Measurements from ENCODE around the gene IHH.

Gene IHH

DNA sequence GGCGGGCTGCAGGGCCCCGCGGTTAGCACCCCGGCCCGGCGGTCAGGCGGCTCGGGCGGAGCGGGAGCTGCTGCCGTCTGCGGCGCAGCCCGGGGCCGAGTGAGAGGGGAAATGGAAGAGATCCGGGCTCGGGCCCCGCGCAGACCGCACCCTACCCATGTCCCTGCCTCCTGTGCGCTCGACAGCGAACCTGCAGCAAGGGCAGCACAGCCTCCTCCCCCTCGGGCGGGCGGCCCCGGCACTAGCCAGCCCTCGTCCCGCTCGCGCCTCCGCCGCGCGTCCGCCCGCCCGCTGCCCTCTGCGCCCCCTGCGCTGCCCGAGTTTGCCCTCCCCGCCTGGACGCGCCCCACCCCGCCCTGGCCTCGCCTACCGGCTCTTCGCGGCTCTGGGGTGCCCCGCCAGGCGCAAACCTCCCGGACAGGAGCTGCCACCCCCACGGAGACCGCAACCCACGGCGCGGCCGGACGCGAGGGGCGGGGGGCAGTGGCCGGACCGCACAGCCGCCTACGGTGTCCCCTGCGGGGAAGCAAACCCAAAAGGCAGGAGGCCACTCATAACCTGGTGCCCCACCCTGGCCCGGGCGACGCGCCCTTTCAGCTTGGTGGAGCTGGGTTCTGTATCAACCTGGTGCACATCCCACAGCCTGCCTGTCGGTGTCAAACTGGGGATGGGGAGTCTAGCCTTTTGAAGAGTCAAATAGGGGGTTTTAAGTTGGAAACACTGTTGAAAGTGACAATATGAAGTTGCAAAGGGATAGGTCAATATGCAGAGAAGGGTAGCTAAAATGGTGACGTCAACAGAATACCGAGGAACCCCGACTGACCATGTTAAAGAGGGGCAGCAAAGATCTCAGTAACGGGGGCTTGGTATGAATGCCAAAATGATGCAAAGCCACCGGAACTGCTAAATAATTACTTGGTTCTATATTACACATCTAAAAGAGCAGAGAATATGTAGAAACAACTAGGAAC, at the start of gene IHH:
IHH (minus strand) TSS at position 101 of the 971 bp plus-strand sequence. CDS start 454 bp downstream, outside the sequence.
- DNase-seq: no peak

DNA sequence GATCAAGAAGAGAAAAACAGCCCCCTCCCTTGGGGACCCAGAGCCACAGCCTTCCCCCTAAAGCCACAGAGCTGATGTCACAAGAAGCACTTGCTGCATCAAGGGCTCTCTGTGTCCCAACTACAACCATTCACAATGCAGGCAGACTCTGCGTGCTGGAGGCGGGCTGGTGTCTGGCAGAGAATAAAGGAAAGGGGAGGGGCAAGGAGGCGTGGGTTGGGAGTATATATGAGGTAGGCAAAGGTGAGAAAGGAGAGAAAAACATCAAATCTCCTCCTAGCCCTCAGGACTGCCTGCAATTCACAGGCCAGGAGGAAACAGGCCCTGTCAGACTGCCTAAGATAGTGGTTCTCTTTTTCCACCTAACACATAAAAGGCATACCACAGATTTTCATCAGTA, 48.8 kb upstream of the IHH start:
- no peak for DNase-seq

DNA sequence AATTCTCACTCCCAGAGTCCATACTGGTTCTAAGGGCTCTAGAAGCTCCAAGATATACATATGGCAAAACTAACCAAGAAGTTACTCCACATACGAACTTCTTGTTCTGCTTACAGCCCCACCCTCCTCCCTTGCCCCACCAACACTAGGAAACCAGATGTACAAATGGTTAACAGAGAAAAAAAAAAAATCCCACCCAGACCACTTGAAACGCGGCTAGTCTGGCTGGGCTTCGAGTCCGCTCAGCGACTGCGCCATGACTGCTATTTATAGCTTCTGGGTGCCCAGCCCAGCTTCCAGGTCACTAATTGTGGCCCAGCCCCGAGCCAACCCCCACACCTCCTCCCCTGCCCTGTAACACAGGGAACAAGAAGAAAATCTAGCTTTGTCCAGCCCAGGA, 47.0 kb upstream of the IHH start:
- no peak for DNase-seq

DNA sequence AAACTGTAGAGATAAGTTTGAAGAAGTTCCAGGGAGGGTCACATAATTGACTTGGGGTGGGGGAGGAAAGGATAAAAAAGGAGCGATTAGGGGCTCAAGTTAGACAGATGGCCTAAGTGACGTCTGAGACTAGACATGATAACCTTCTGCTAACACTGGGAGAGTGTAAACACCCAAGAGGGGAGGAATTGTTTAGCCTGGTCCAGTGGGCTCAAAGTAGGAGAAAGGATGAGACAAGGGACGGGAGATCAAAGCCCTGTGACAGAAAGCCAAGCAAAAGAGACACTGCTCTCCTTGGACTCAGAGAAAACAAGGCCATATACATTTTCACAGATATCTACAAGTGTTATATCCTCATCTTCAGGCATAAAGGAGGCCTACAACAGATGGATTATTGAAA, 45.5 kb upstream of the IHH start:
- no peak for DNase-seq

DNA sequence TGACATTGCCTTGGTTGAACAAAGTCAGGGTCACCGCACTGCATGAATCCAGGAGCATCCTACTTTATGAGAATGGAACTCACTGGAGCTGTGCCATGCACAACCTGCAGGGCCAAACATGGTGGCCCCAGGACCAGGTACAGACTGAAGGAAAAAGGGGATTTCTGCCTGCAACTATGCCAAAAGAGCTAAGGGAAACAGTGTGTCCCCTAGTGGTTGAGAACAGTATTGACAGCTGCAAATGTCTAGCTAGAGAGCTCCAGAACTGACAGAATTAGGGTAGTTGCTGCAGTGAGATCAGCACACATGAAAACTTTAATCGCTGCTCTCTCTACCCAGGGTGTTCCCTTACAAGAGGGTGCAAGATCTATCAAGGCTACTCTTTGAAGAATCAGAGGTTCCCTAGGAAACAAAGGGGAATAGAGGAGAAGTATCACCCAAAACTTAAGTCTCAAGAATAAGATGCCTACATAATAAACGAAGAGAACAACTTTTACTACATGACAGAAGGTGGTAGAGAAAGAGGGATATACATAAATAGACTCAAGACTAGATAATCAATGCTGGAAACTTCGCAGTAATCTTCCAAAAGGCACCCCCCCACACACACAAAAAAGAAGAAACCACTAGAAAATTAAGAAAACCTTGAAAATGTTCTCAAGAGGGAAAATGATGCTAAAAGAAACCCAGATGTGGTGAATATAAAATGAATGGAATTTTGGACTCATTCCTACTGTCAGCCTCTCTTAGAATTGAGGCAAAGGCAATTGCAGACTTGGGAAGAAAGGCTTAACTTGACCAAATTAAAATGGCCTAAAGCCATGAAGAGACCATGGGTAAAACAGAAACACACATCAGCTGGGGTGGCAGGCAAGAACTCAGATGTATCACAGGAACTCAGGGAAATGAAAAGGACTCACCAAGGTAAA, 43.6 kb upstream of the IHH start:
- DNase-seq: peak; percentile 29 to 57

DNA sequence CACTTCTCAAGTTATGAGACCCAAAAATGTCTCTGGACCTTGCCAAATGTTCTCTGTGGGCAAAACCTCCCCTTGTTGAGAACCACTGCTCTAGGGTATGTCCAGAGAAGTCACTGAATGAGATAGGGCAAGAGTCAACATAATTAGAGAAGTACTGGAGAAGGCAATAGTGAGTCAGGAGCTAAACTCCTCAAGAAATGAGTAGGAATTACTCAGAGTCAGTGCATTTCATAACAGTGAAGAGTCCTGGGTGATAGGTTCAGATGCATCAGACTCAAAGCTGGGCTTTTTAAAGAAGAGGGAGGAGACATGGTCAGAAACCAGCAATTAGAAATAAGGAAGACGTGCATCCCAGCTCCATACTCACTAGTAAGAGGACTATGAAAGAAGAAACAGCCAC, 38.6 kb upstream of the IHH start:
- DNase-seq: no peak

DNA sequence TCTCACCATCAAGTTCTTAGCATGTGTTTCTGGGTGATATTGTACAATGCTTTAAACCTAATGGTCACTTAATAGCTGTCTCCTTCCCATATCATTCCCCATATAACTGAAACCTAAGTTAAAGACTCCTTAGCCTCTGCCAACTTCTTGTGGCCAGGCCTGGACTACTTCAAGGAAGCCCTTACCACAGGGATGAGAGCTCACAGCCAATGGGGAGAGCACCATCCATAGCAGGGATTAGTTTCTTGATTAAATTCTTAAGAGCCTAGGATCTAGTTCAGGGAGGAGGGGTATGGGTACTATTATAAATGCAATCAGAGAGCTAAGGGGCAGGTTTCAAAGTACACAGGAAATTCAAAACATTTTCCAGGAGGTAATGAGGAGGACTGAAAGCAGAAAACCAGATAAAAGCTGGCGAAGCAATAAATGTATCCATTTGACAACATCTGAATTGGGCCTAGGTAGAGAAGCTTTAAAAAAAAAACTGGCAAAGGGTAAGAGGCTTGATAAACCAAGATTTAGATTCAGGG, 34.8 kb upstream of the IHH start:
- no peak for DNase-seq

DNA sequence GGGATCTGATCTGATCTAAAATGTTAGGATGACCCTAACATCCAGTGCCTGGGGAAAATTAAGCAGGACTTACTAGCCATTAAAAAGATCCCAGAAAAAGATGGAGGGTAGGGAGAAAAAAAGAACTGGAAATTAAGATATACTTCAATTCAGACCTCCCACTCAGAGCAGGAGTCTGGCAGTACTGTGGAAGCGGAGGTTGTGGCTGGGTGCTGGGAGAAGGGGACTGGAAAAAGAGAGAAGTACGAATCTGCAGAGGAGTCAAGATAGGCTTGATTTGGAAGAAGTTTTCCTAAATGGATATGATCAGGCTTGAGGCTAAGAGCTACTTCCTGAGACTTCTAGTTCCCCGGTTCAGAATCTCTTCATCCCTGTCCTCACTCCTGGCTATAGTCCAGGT, 33.5 kb upstream of the IHH start:
- no peak for DNase-seq

DNA sequence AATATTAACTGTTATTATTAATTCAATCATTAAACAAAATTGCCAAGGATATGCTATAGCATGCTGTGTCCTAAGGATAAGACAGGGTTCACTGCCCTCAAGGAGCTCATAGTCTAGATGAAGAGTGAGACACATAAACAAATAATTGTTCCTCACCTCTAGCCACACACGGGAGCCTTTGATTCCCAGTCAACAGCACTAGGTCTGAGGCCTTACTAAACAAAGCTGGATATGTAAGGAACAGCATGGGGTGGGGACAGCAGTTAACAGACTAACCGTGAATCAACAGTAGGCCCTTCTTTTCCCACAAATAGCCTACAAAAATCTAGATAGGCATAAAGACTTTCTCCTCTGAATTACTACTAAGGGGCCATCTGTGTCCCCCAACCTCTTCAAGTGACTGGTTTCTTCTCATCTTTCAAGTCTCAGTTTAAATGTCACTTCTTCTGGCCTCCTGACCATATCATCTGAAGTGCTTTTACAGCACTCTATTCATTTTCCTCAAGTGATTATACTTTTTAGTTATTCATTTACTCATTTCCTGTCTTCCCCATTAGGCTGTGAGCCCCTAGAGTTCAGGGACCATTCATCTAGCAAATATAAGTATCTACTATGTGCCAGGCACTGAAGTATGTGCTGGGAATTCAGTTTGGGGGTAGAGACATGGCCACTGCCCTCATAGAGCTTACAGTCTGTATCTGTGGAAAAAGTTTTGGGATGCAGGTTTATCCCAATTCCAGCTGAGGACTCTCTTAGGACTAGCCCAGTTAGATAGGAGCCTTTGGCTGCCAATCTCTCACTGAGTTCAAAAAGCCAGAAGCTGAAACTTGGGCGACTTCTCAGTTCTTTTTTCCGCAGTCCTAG, 29.9 kb upstream of the IHH start:
- no peak for DNase-seq

DNA sequence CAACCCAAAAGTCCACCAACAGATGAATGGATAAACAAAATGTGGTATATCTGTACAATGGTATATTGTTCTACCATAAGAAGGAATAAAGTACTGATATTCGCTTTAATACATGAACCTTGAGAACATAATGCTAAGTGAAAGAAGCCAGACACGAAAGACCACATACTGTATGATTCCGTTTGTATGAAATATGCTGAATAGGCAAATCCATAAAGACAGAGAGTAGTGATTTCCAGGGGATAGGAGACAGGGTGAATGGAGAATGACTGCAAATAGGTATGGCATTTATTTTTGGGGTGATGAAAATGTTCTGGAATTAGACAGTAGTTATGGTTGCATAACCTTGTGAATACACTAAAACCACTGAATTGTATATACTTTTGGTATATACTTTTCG, 28.6 kb upstream of the IHH start:
- DNase-seq: no peak

DNA sequence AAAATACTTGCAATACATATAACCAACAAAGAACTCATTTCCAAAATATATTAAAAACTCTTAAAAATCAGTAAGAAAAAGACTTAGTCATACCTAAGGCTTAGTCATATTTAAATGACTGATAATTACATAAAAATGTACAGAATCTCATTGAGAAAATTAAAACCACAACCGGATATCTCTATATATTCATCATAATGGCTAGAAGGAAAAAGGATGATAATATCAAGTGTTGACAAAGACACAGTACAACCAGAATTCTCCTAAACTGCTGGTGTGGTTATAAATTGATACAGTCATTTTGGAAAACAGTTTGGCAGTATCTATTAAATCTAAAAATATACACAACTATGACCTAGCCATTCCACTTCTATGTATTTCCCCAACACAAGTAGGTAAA, 27.1 kb upstream of the IHH start:
- DNase-seq: no peak

DNA sequence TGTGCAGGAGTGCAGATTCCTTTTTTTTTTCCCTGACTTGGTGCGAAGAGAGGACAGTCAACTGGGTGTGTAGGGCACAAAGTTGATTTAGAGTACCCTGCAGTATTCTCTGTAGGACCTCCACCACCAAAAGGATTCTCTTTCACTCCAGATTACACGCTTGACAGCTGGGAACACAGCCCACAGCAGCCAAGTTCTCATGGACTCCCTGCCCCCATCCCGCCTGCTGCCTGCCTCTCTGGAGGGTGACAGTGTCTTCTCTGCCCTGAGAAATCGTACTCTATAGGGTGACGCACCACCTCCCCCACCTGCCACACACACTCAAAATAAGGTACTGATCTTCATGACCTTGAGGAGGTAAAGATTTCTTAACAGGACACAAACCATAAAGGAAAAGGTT, 26.6 kb upstream of the IHH start:
- DNase-seq: no peak

DNA sequence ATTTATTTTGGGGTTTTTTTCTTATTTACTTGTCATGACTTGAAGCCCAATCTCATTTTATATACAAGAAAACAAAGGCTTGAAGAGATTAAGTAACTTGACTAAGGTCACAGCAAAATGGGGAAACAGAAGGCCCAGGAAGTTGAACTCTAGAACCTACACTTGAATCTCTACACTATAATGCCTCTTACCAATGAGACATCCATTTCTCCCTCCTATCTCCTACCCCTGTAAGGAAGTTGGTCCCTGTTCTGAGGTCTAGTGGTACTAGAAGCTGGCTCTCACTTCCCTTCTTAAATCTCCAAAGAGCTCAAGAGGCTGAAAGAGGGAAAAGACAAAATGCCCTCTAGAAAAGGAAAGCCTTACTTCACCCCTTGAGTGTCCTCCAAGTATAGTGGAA, 25.5 kb upstream of the IHH start:
- DNase-seq: peak; percentile 5 to 12

DNA sequence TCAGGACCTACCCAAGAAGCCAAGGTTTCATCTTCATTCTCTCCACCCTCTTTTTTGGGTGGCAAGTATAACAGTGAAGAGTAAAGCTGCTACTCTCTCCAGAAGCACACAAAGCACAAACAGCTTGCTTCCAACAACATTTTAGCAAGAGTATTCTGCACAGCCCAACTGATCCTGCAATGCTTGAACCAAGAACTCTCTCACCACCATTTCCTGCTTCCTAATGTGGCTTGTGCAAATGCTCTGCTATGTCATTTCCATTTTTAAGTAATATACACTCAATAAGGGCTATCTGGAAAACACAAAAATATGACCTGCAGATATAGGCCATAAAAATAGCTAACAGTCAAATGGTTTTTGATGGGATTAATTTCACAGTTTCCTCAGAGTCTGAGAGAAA, 24.1 kb upstream of the IHH start:
- peak; percentile 17 to 47 for DNase-seq

DNA sequence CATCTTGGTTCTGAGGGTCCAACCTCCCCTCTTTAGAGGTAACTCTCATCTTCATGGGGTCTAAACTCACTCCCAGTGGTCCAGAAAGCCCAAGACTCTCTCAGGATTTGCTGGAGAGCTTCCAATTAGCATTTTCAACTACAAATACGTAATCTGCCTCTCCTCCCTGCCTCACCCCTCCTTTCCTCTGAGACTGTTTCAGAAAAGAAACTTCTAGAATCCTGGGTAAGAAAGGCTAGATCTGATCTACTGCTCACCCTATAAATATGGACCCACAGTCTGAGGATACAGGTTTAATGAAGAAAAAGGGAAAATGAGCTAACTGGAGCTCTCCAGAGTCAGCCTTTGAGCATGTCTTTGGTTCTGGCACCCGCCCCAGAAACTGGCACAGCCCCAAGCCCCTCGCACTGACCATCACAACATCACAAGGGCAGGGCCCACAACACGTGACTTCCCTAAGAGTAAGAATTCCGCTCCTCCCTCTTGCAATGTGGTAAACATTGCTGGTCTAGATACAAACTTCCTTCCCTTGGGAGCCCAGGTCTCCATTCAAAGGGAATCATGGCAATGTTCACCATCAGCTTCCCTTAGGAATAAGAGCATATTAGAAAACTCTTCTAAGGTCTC, 21.7 kb upstream of the IHH start:
- no peak for DNase-seq

DNA sequence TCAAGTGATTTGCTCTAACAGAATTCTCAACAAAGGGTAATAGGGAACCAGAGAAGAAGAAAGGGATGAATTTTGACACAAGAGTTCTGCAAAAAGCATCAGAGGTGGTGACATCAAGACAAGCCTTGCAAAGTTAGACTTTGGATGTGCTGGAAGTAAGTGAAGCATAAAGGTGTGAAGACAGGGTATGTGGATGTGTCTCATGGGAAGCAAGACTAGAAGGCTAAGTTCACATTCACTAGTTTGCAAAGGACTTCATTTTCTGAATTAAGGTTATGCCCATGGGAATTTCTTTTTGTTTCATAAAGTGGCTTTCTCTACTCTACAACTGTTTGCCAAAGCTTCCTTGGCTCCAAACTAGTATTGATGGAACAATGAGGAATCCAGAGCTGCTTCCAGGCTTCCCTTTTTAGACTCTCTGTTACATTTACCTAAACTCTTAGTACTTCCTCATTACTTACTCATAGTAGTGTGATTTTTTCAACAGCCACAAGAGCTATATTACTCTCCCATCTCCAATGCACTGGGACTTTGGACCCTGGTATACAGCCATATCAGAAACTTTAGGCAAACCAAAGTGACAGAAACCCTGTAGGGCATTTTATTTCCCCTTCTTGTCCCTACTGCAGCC, 21.1 kb upstream of the IHH start:
- DNase-seq: peak in 1 of 2 experiments; percentile 19

DNA sequence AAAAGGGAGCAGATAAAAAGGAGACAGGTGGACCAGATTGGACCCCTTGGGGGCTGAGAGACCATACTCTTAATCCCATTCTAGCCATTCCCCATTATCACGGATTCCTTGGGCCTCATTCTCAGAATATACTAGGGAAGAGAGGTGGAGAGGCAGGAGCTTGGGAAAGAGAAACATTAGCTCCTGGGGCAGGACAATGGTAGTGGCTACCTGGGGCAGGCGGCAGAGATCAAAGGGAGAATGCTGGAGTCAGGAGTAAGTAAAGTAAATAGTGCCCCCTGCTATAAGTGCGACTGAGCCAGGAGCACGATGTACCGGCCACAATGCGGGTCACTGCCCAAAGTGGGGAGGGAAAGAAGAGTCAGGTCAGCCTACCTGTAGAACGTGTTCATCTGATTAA, 20.4 kb upstream of the IHH start:
- no peak for DNase-seq

DNA sequence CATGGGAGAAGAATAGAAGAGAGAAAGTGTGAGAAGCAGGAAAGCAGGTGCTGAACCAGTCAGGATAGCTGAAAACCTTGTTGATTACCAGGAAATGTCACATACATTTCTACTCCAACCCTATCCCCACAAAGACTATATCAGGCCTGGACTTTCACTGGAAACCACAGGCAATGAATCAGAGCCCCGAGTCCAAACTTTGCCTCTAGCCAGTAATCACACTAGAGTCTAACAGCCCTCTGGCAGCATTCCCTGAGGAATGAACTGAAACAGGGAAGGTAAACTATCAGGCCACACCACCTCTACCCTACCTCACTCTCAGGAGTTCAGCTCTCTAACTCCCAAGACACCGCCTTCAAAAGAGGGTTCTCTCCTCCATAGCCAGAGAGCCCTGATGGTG, 18.7 kb upstream of the IHH start:
- no peak for DNase-seq

DNA sequence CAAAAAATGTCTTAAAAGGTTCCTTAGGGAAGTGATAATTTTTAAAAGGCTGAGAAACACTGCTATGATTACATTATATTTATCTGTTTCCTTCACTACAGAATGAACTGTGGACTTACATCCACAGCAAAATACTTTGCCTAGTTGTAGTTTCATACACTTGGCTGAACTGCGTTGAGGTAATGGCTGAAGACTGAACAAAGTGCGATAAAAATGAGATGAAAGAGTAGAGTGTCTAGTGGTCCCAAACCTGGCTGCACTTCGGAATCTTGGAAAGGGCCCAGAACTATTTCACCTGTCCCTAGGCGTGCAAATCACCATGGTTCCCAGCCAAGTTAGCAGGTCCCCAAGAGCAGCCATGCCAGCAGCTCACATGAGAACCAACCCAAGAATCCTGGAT, 18.2 kb upstream of the IHH start:
- DNase-seq: no peak

DNA sequence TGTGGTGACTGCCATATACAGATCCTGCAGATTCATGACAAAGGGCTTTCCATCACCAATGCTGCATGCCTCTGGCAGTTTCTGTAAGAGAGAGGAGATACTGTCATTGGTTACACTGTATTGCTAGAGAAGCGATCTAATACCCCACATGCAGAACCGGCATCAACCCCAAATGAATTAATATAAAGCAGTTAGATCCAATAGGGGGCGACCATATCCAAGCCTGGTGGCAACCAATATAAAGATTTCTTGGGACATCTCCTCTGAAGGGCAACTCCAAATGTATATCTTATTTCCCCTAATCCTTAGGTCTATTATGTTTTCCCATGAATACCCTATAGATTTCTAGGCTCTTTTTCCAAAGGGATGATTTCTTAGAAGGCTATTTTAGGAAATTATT, 17.4 kb upstream of the IHH start:
- no peak for DNase-seq

DNA sequence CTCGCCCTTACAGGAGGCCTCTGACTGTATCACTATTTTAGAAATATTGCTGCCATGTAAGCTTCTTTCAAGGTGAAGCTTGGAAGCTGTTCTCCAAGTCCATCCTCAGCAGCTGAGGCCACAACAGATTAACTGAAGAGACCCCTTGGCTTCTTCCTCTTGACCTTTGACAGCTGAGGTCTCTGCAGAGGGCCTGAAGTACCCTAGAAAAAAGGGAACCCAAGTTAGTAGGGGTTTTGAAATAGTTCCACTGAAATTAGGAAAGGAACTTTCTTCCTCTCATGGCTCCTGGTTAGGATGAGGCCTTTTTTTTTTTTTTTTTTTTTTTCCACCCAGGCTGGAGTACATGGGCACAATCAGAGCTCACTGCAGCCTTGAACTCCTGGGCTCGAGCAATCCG, 15.5 kb upstream of the IHH start:
- no peak for DNase-seq
